ENCODE results near the gene KIR3DL1. TPM values are rescaled to one million over a fixed set of nuclear protein-coding genes. Genes with fewer than 3 reads are reported as not detected.
"Not testable (repeated sequence)": the region's sequence is repeated elsewhere in the genome, so short reads cannot be mapped to it uniquely, and the experiment has no call there.

KIR3DL1 gene
- total RNA-seq, 1 donor from 2014 or later: not detected

GRCh38 chr19:54778896-54779295 lies 37.4 kb upstream of the KIR3DL1 start:
- peaks cover 23% of the 10 kb centered on the region for H3K9me3 Mint-ChIP-seq
- H4K20me1 ChIP-seq (ENCODE audit: low read depth); H3K27ac Mint-ChIP-seq; H3K4me3 Mint-ChIP-seq; H3K36me3 ChIP-seq; H2AFZ ChIP-seq (replicated peaks); H3K79me2 ChIP-seq (ENCODE audit: low read depth); H3K4me1 ChIP-seq; H3K4me2 ChIP-seq; H3K27ac ChIP-seq; H3K36me3 Mint-ChIP-seq; DNase-seq (ENCODE audit: low spot score); H3K4me3 ChIP-seq; H3K4me1 Mint-ChIP-seq; H3F3A ChIP-seq (ENCODE audit: low read depth); H3K9ac ChIP-seq; H3K27me3 ChIP-seq; H3K27me3 Mint-ChIP-seq (ENCODE audit: insufficient read depth, low read depth): not testable (repeated sequence)
- peaks cover 17% of the 10 kb centered on the region for H3K9me3 ChIP-seq (ENCODE audit: low read depth)

DNA sequence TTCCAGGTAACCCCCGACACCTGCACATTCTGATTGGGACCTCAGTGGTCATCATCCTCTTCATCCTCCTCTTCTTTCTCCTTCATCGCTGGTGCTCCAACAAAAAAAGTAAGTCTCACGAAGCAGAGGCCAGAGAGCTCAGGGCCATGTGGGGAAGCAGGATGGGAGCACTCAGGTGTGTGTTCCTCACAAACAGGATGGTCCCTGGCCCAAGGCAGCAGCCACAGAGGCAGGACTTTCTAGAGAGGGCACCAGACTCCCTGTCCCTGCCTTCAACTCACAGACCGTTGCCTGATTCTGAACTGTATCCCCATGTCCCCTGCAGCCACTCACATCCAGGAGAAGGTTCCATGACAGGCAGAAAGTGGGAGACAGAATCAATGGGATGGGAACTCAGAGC lies 33.4 kb upstream of the KIR3DL1 start:
- H3K27me3 ChIP-seq; H3K9ac ChIP-seq; H4K20me1 ChIP-seq (ENCODE audit: low read depth); H3K27ac ChIP-seq; H3K4me2 ChIP-seq; H3K4me1 ChIP-seq; H3K36me3 ChIP-seq; H3K4me3 Mint-ChIP-seq; DNase-seq (ENCODE audit: low spot score); H3F3A ChIP-seq (ENCODE audit: low read depth); H3K36me3 Mint-ChIP-seq; H3K4me3 ChIP-seq; H2AFZ ChIP-seq (replicated peaks); H3K79me2 ChIP-seq (ENCODE audit: low read depth); H3K4me1 Mint-ChIP-seq; H3K27ac Mint-ChIP-seq; H3K9me3 ChIP-seq (ENCODE audit: low read depth); H3K27me3 Mint-ChIP-seq (ENCODE audit: insufficient read depth, low read depth): not testable (repeated sequence)
- H3K9me3 Mint-ChIP-seq: peaks cover 30% of the 10 kb centered on the region

GRCh38 chr19:54786091-54786723 lies 30.1 kb upstream of the KIR3DL1 start:
- H3K27ac Mint-ChIP-seq; H2AFZ ChIP-seq (replicated peaks); H4K20me1 ChIP-seq (ENCODE audit: low read depth); H3K9me3 ChIP-seq (ENCODE audit: low read depth); H3K9ac ChIP-seq; H3K4me1 Mint-ChIP-seq; DNase-seq (ENCODE audit: low spot score); H3K4me3 Mint-ChIP-seq; H3K4me3 ChIP-seq; H3K27ac ChIP-seq; H3K36me3 ChIP-seq; H3K27me3 Mint-ChIP-seq (ENCODE audit: insufficient read depth, low read depth); H3K79me2 ChIP-seq (ENCODE audit: low read depth); H3K36me3 Mint-ChIP-seq; H3K4me2 ChIP-seq; H3K4me1 ChIP-seq; H3F3A ChIP-seq (ENCODE audit: low read depth); H3K27me3 ChIP-seq: not testable (repeated sequence)
- peaks cover 33% of the 10 kb centered on the region for H3K9me3 Mint-ChIP-seq

DNA sequence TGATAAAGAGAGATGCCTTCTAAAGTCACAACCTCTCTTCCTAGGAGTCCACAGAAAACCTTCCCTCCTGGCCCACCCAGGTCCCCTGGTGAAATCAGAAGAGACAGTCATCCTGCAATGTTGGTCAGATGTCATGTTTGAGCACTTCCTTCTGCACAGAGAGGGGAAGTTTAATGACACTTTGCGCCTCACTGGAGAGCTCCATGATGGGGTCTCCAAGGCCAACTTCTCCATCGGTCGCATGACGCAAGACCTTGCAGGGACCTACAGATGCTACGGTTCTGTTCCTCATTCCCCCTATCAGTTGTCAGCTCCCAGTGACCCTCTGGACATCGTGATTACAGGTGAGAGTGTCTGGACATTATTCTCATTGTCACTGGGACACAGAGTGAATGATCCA lies 28.1 kb upstream of the KIR3DL1 start:
- not testable (repeated sequence) for H3K27me3 ChIP-seq; H3F3A ChIP-seq (ENCODE audit: low read depth); H3K27ac Mint-ChIP-seq; H2AFZ ChIP-seq (replicated peaks); H3K36me3 ChIP-seq; H3K4me1 ChIP-seq; H3K9ac ChIP-seq; H3K4me3 ChIP-seq; H3K27ac ChIP-seq; H3K27me3 Mint-ChIP-seq (ENCODE audit: insufficient read depth, low read depth); H3K4me1 Mint-ChIP-seq; H3K79me2 ChIP-seq (ENCODE audit: low read depth); H3K4me2 ChIP-seq; H3K36me3 Mint-ChIP-seq; H4K20me1 ChIP-seq (ENCODE audit: low read depth); H3K4me3 Mint-ChIP-seq; DNase-seq (ENCODE audit: low spot score)
- H3K9me3 Mint-ChIP-seq: peaks cover 27% of the 10 kb centered on the region
- H3K9me3 ChIP-seq (ENCODE audit: low read depth): peaks cover 10% of the 10 kb centered on the region

DNA sequence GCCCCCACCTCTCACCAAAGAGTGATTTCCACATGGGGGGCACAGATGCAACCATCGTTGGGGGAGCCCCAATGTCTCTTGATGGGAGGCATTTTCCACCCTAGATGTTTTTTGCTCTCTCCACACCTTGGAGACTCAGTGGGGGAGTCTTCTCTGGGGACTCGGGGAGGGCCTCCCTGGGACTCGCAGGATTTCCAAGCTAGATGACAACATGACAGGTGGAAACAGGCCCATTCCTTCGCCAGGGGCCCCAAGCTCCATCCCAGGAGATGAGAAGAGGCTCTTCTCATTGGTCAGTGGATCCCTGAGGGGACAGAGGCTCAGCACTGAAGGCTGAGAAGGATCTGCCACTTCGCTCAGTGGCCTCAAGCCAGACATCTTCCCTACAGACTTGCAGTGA lies 25.6 kb upstream of the KIR3DL1 start:
- Histone ChIP-seq H3K4me3 (no peak overlapping the region), H3F3A (ENCODE audit: low read depth) (no peaks in the 10 kb centered on the region), H3K27me3 (no peaks in the 10 kb centered on the region), H3K9ac (no peak overlapping the region), H3K79me2 (ENCODE audit: low read depth) (no peaks in the 10 kb centered on the region), H4K20me1 (ENCODE audit: low read depth) (no peaks in the 10 kb centered on the region), H3K27ac (no peak overlapping the region), H3K4me1 (no peaks in the 10 kb centered on the region), H2AFZ (replicated peaks) (no peak overlapping the region), H3K36me3 (no peaks in the 10 kb centered on the region), H3K4me2 (no peak overlapping the region), H3K9me3 (ENCODE audit: low read depth) (peaks cover 10% of the 10 kb centered on the region)
- no peaks in the 10 kb centered on the region for H3K4me1 Mint-ChIP-seq
- H3K27ac Mint-ChIP-seq: no peak overlapping the region
- peaks cover 18% of the 10 kb centered on the region for H3K9me3 Mint-ChIP-seq
- H3K36me3 Mint-ChIP-seq: no peaks in the 10 kb centered on the region
- DNase-seq (ENCODE audit: low spot score): no peak
- H3K4me3 Mint-ChIP-seq: no peak overlapping the region
- TF ChIP-seq CTCF (IDR thresholded peaks at IDR 0.05): no peak
- TF ChIP-seq EZH2 (IDR thresholded peaks at IDR 0.05): no peak
- no peak for TF ChIP-seq EZH2phosphoT487 (IDR thresholded peaks at IDR 0.05)
- H3K27me3 Mint-ChIP-seq (ENCODE audit: insufficient read depth, low read depth): no peaks in the 10 kb centered on the region
